H1 (cell line): ENCODE measurements around the gene LCE5A. TPM values are rescaled to one million over a fixed set of nuclear protein-coding genes. Genes with fewer than 3 reads are reported as not detected.

ENCODE experiments used
- CTCF ChIA-PET: fragments of 300-600 bp; sonication (Branson Sonifier 250); formaldehyde crosslinking; loops from one replicate; lab custom pipeline; 2021; ENCODE audit not compliant: partially characterized antibody; lab: Charles Lee
- POLR2A ChIA-PET: fragments of 300-600 bp; sonication (Branson Sonifier 250); formaldehyde crosslinking; loops from one replicate; lab custom pipeline; 2021; ENCODE audit warnings: inconsistent platforms; ENCODE audit not compliant: partially characterized antibody; lab: Charles Lee
- DNase-seq, 2 experiments: peaks; one replicate each; pipeline versions ENCODE4 v3.0.0 to v3.0.0-alpha.2; 2010 to 2022; ENCODE audit warnings: low spot score in 2 of 2, low read depth in 1 of 2, mixed read lengths in 1 of 2
- FAIRE-seq: peaks from 2 replicates; lab custom pipeline; 2011; peaks lifted over from hg19 to GRCh38; lab: Jason Lieb, UNC
- H2AFZ ChIP-seq: 2 replicates; pipeline ENCODE4 v1.8.1; 2012; ENCODE audit warnings: low read length, inconsistent platforms
- H2AK5ac ChIP-seq: 2 replicates; pipeline ENCODE4 v1.6.1; 2013; ENCODE audit warnings: low read depth, low read length
- H2BK120ac ChIP-seq: replicated peaks from 2 replicates; pipeline ENCODE3; 2013; ENCODE audit warnings: low read depth, low read length, inconsistent platforms
- H2BK12ac ChIP-seq: 2 replicates; pipeline ENCODE4 v1.6.1; 2013; ENCODE audit warnings: low read depth, low read length
- H2BK15ac ChIP-seq: 2 replicates; pipeline ENCODE4 v1.6.1; 2013; ENCODE audit warnings: low read length
- H2BK20ac ChIP-seq: 2 replicates; pipeline ENCODE4 v1.6.1; 2013; ENCODE audit warnings: low read length
- H2BK5ac ChIP-seq: 2 replicates; pipeline ENCODE4 v1.6.1; 2013; ENCODE audit warnings: low read depth, low read length
- H3K14ac ChIP-seq: 2 replicates; pipeline ENCODE4 v1.6.1; 2013; ENCODE audit warnings: inconsistent platforms; ENCODE audit not compliant: insufficient read length
- H3K18ac ChIP-seq: 2 replicates; pipeline ENCODE4 v1.6.1; 2013; ENCODE audit warnings: low read length; ENCODE audit errors: extremely low read depth
- H3K23ac ChIP-seq: 2 replicates; pipeline ENCODE4 v1.6.1; 2013; ENCODE audit warnings: inconsistent platforms; ENCODE audit not compliant: insufficient read length
- H3K23me2 ChIP-seq: 2 replicates; pipeline ENCODE4 v1.6.1; 2013; ENCODE audit warnings: low read depth, low read length
- H3K27ac ChIP-seq: 2 replicates; pipeline ENCODE4 v1.6.1; 2011; ENCODE audit warnings: low read depth, low read length, inconsistent platforms
- H3K27me3 ChIP-seq, 4 experiments: replicated peaks in 1 of 4; 1 replicate in 1 of 4; 2 replicates in 3 of 4; pipeline versions ENCODE4 v1.6.1 to v1.8.1; 2011 to 2013; ENCODE audit warnings: low read length in 3 of 4, mild to moderate bottlenecking in 3 of 4, inconsistent platforms in 2 of 4, mixed read lengths in 2 of 4, moderate library complexity in 1 of 4; ENCODE audit not compliant: control insufficient read depth in 3 of 4, insufficient read depth in 3 of 4; ENCODE audit errors: extremely low read depth in 1 of 4
- H3K36me3 ChIP-seq, 4 experiments: 2 replicates each; pipeline versions ENCODE4 v1.6.1 to v1.8.1; 2011 to 2013; ENCODE audit warnings: mild to moderate bottlenecking in 4 of 4, low read length in 3 of 4, moderate library complexity in 2 of 4, control low read depth in 1 of 4, inconsistent platforms in 1 of 4; ENCODE audit not compliant: insufficient read depth in 4 of 4, control insufficient read depth in 2 of 4
- H3K4ac ChIP-seq: replicated peaks from 2 replicates; pipeline ENCODE3; 2013; ENCODE audit warnings: low read length, low read depth, mixed read lengths, inconsistent platforms; ENCODE audit not compliant: insufficient read length
- H3K4me1 ChIP-seq, 4 experiments: replicated peaks in 1 of 4; 1 replicate in 1 of 4; 2 replicates in 3 of 4; pipeline versions ENCODE4 v1.6.1 to v1.8.1; 2011 to 2013; ENCODE audit warnings: low read length in 3 of 4, inconsistent platforms in 2 of 4, mixed read lengths in 1 of 4; ENCODE audit not compliant: insufficient read depth in 4 of 4, control insufficient read depth in 3 of 4
- H3K4me2 ChIP-seq, 2 experiments: 2 replicates each; pipeline versions ENCODE4 v1.6.1 to v1.8.1; 2011 to 2013; ENCODE audit warnings: low read depth in 2 of 2, low read length in 2 of 2, control low read depth in 1 of 2, inconsistent platforms in 1 of 2, mild to moderate bottlenecking in 1 of 2; ENCODE audit not compliant: insufficient read depth in 1 of 2
- H3K4me3 ChIP-seq, 4 experiments: fragments of 200-600, 300-600 bp in 1 of 4; sonication (generic), shearing (Covaris generic), sonication (Bioruptor Twin) in 1 of 4; 2 replicates each; pipeline versions ENCODE4 v1.5.1 to v1.8.1; 2011 to 2016; ENCODE audit warnings: low read length in 4 of 4, low read depth in 3 of 4, control low read depth in 2 of 4, inconsistent platforms in 2 of 4, mild to moderate bottlenecking in 2 of 4, mixed read lengths in 1 of 4, moderate library complexity in 1 of 4; ENCODE audit not compliant: insufficient read depth in 2 of 4; ENCODE audit errors: extremely low read depth in 1 of 4
- H3K56ac ChIP-seq: replicated peaks from 2 replicates; pipeline ENCODE3; 2013; ENCODE audit warnings: low read depth, mild to moderate bottlenecking, mixed read lengths, low read length, inconsistent platforms; ENCODE audit not compliant: insufficient read length
- H3K79me1 ChIP-seq: 2 replicates; pipeline ENCODE4 v1.6.1; 2013; ENCODE audit warnings: low read depth, low read length, control low read depth
- H3K79me2 ChIP-seq, 2 experiments: 2 replicates each; pipeline versions ENCODE4 v1.6.1 to v1.8.1; 2012 to 2013; ENCODE audit warnings: low read length in 2 of 2, mild to moderate bottlenecking in 2 of 2, inconsistent platforms in 1 of 2; ENCODE audit not compliant: insufficient read depth in 2 of 2, control insufficient read depth in 1 of 2
- H3K9ac ChIP-seq, 4 experiments: replicated peaks in 1 of 4; 1 replicate in 1 of 4; 2 replicates in 3 of 4; pipeline versions ENCODE4 v1.6.1 to v1.8.1; 2011 to 2013; ENCODE audit warnings: low read depth in 3 of 4, low read length in 3 of 4, control low read depth in 2 of 4, mild to moderate bottlenecking in 2 of 4, moderate library complexity in 2 of 4, inconsistent platforms in 1 of 4; ENCODE audit errors: extremely low read depth in 1 of 4
- H3K9me3 ChIP-seq, 2 experiments: 2 replicates each; pipeline versions ENCODE4 v1.6.1 to v1.8.1; 2012 to 2013; ENCODE audit warnings: mild to moderate bottlenecking in 2 of 2, moderate library complexity in 2 of 2, control low read depth in 1 of 2, inconsistent platforms in 1 of 2, low read depth in 1 of 2, low read length in 1 of 2, mixed read lengths in 1 of 2; ENCODE audit not compliant: insufficient read depth in 2 of 2
- H4K20me1 ChIP-seq, 2 experiments: replicated peaks in 1 of 2; 2 replicates each; pipeline versions ENCODE3 to v1.8.1; 2011 to 2013; ENCODE audit warnings: inconsistent platforms in 2 of 2, low read length in 2 of 2, mild to moderate bottlenecking in 1 of 2; ENCODE audit not compliant: insufficient read depth in 2 of 2, control insufficient read depth in 1 of 2
- H4K5ac ChIP-seq: 2 replicates; pipeline ENCODE4 v1.6.1; 2013; ENCODE audit warnings: low read length, low read depth, mixed read lengths, inconsistent platforms; ENCODE audit not compliant: insufficient read length
- H4K8ac ChIP-seq: 2 replicates; pipeline ENCODE4 v1.8.0; 2013; ENCODE audit warnings: mild to moderate bottlenecking, moderate library complexity, low read length, inconsistent platforms; ENCODE audit not compliant: insufficient read depth; ENCODE audit errors: extremely low read depth
- H4K91ac ChIP-seq: replicated peaks from 2 replicates; pipeline ENCODE3; 2013; ENCODE audit warnings: low read length, mixed read lengths, inconsistent platforms; ENCODE audit not compliant: insufficient read length
- ASH2L ChIP-seq: fragments of 200-600, 300-600 bp; sonication (generic); IDR thresholded peaks from one replicate; pipeline ENCODE4 v1.7.1; 2017; ENCODE audit warnings: low read length
- E2F6 ChIP-seq: IDR thresholded peaks from 2 replicates; pipeline ENCODE4 v1.6.1; 2012; ENCODE audit warnings: inconsistent platforms
- FOSL1 ChIP-seq: IDR thresholded peaks from 2 replicates; pipeline ENCODE4 v1.6.1; 2011; ENCODE audit warnings: mild to moderate bottlenecking, low read depth, low read length, moderate library complexity; ENCODE audit not compliant: insufficient read depth
- HDAC2 ChIP-seq, 2 experiments: fragments of 300-600 bp in 1 of 2; sonication (generic) in 1 of 2; IDR thresholded peaks; 2 replicates each; pipeline ENCODE4 v1.6.1; 2011 to 2012; ENCODE audit warnings: low read depth in 2 of 2, low read length in 2 of 2, mild to moderate bottlenecking in 2 of 2, moderate library complexity in 2 of 2, borderline replicate concordance in 1 of 2, inconsistent platforms in 1 of 2
- JUN ChIP-seq: IDR thresholded peaks from 2 replicates; pipeline ENCODE4 v1.6.1; 2011; ENCODE audit warnings: low read depth, mild to moderate bottlenecking, improper control_type of control experiment, low read length
- MAFK ChIP-seq: IDR thresholded peaks from 2 replicates; pipeline ENCODE4 v1.6.1; 2012; ENCODE audit warnings: low read depth, mild to moderate bottlenecking, improper control_type of control experiment, low read length
- SAP30 ChIP-seq: fragments of 300-600 bp; sonication (generic); IDR thresholded peaks from 2 replicates; pipeline ENCODE4 v1.7.1; 2012; ENCODE audit warnings: low read length, moderate library complexity, mild to moderate bottlenecking, inconsistent platforms; ENCODE audit not compliant: insufficient read depth, insufficient replicate concordance
- SP2 ChIP-seq: IDR thresholded peaks from 2 replicates; pipeline ENCODE4 v1.6.1; 2012; ENCODE audit warnings: mild to moderate bottlenecking, low read length, inconsistent platforms
- SUZ12 ChIP-seq: fragments of 200-600 bp; sonication (generic); IDR thresholded peaks from 2 replicates; pipeline ENCODE4 v1.6.1; 2012; ENCODE audit warnings: mild to moderate bottlenecking, inconsistent platforms, low read length, moderate library complexity, mixed read lengths
- TAF7 ChIP-seq: optimal IDR thresholded peaks from 2 replicates; pipeline ENCODE3; 2011; ENCODE audit warnings: low read depth, mild to moderate bottlenecking, inconsistent platforms, low read length, moderate library complexity, borderline replicate concordance
- USF2 ChIP-seq: IDR thresholded peaks from 2 replicates; pipeline ENCODE4 v1.6.1; 2011; ENCODE audit warnings: low read length, improper control_type of control experiment
- YY1 ChIP-seq: IDR thresholded peaks from 2 replicates; pipeline ENCODE4 v1.6.1; 2011; ENCODE audit warnings: low read depth, mild to moderate bottlenecking, low read length
- ZNF274 ChIP-seq: IDR thresholded peaks from 2 replicates; pipeline ENCODE4 v1.7.0; 2012; ENCODE audit warnings: low read length, borderline replicate concordance; ENCODE audit errors: extremely low read depth
- WGBS, 2 experiments: shearing (Covaris generic) in 1 of 2; methylation state at CpG; one replicate each; pipeline versions ENCODE4 v1.1.6 to v1.1.7; 2013 to 2015; ENCODE audit warnings: low lambda C conversion rate in 2 of 2, mixed read lengths in 2 of 2, inconsistent platforms in 1 of 2, low coverage in 1 of 2, missing lambda C conversion rate in 1 of 2; ENCODE audit not compliant: insufficient replicate concordance in 2 of 2, insufficient coverage in 1 of 2, insufficient read length in 1 of 2; ENCODE audit errors: extremely low coverage in 1 of 2, missing lambda C conversion rate in 1 of 2; 5-methylcytosine and 5-hydroxymethylcytosine counted together
- polyA plus RNA-seq, 7 experiments: library from polyadenylated mRNA; depleted of rRNA in 3 of 7; stranded (reverse) in 5 of 7; unstranded in 2 of 7; fragments of >200 nt in 5 of 7; fragments of 200-250 nt in 2 of 7; gene quantifications; 1 replicate in 5 of 7; 2 replicates in 1 of 7; 4 replicates in 1 of 7; pipeline versions ENCODE4 v1.2.1 to v1.2.3, GENCODE V29; 2011 to 2013; ENCODE audit warnings: missing spikeins in 2 of 7, mixed read lengths in 2 of 7
- total RNA-seq: library from RNA; stranded (reverse); fragmentation: NEBNext Ultra II Directional; extraction: Animal tissue kit (Norgen Biotek cat#: 25700); gene quantifications from 2 replicates; pipeline ENCODE4 v1.2.1, GENCODE V29; 2021

Gene LCE5A
- total and polyA plus RNA-seq, 2 of the 8 experiments (the other 6 are each of a cell fraction or from before 2014, with no cell fraction given): not detected

GRCh38 chr1:152539901-152540300 lies 29.3 kb downstream of the LCE5A start:
- Histone ChIP-seq H3K79me2 (no peaks in the 10 kb centered on the region; a peak in 1 of 4 replicates), H2AK5ac (no peak overlapping the region), H3K9ac (no peak overlapping the region), H2BK15ac (no peak overlapping the region), H2BK12ac (no peak overlapping the region), H3K9me3 (peaks cover 91 to 94% of the 10 kb centered on the region in 2 experiments), H3K4me2 (no peak overlapping the region), H2BK120ac (no peak overlapping the region), H3K14ac (no peak overlapping the region), H4K5ac (no peak overlapping the region), H3K36me3 (peaks cover 0 to 2% (median 0%) of the 10 kb centered on the region in 4 experiments; a peak in 1 of 8 replicates), H3K79me1 (no peaks in the 10 kb centered on the region), H3K27me3 (no peaks in the 10 kb centered on the region), H3K4me3 (no peak overlapping the region), H3K4me1 (no peaks in the 10 kb centered on the region), H4K8ac (no peak overlapping the region), H2AFZ (no peak overlapping the region), H2BK20ac (no peak overlapping the region), H3K4ac (no peak overlapping the region), H3K56ac (no peak overlapping the region), H3K23me2 (no peaks in the 10 kb centered on the region), H4K20me1 (no peaks in the 10 kb centered on the region), H4K91ac (no peak overlapping the region), H2BK5ac (no peak overlapping the region), H3K18ac (no peak overlapping the region), H3K23ac (no peak overlapping the region), H3K27ac (no peak overlapping the region)
- DNase-seq: no peak
- 72% methylated on average over 2 of the region's 2 CpGs; no CpG with 5 or more reads in 1 of the 2 experiments for WGBS, 2 experiments
- ChIA-PET POLR2A (no interaction called here), CTCF (no interaction called here)
- no peak for FAIRE-seq
- TF ChIP-seq FOSL1 (no peak), YY1 (no peak), ZNF274 (no peak), SP2 (no peak), JUN (no peak), TAF7 (no peak), SAP30 (no peak), E2F6 (no peak), USF2 (no peak), ASH2L (no peak), SUZ12 (no peak), MAFK (no peak), HDAC2 (IDR thresholded peaks at IDR 0.05; ENCODE audit: borderline replicate concordance in 1 of 2, low read depth in 2 of 2, low read length in 2 of 2) (no peak)
